ENCODE data around the gene WWOX. TPM values are rescaled to one million over a fixed set of nuclear protein-coding genes. Genes with fewer than 3 reads are reported as not detected.

Gene WWOX
- total and polyA plus RNA-seq, 2 donors (not counting 1 experiment from before 2014, with no cell fraction given): 10.5 to 42.3 TPM

GRCh38 chr16:79076047-79076767, 976.8 kb downstream of the WWOX start:
- intact Hi-C loops (cut with micrococcal nuclease): no loop called here
- no peaks in the 10 kb centered on the region for H3K36me3 ChIP-seq (replicated peaks in 1 of 2; ENCODE audit: control extremely low read depth in 1 of 2, control insufficient read depth in 1 of 2, extremely low read depth in 1 of 2, insufficient read depth in 2 of 2, low read length in 1 of 2)

More at GRCh38 chr16:79076047-79076767, 976.8 kb downstream of the WWOX start:
- Histone ChIP-seq H3K27me3 (replicated peaks in 1 of 4; ENCODE audit: control extremely low read depth in 1 of 4, control insufficient read depth in 3 of 4, insufficient read depth in 4 of 4, low read length in 3 of 4) (peaks cover 0 to 5% (median 0%) of the 10 kb centered on the region in 4 experiments), H3K4me2 (replicated peaks; ENCODE audit: low read depth, low read length, poor library complexity, severe bottlenecking) (no peak overlapping the region), H2AFZ (ENCODE audit: insufficient read depth, low read depth, low read length, poor library complexity, severe bottlenecking) (no peak overlapping the region), H3K9ac (ENCODE audit: low read length) (no peak overlapping the region), H3K4me3 (ENCODE audit: control extremely low read depth in 1 of 5, extremely low read depth in 1 of 5, insufficient read depth in 1 of 5, low read depth in 2 of 5, low read length in 4 of 5) (no peak overlapping the region), H3K4me1 (ENCODE audit: control insufficient read depth in 2 of 2, insufficient read depth in 2 of 2, low read length in 2 of 2) (no peaks in the 10 kb centered on the region), H3K9me3 (ENCODE audit: control extremely low read depth in 1 of 3, control insufficient read depth in 2 of 3, insufficient read depth in 1 of 3, low read length in 2 of 3) (no peaks in the 10 kb centered on the region), H3K27ac (ENCODE audit: low read length in 2 of 2) (no peak overlapping the region), H4K20me1 (ENCODE audit: control insufficient read depth, insufficient read depth, low read length, poor library complexity, severe bottlenecking) (no peaks in the 10 kb centered on the region), H3K79me2 (ENCODE audit: control insufficient read depth, insufficient read depth, low read length) (no peaks in the 10 kb centered on the region)
- ATAC-seq (ENCODE audit: low read depth) (no peak), DNase-seq (no peak)
- WGBS (ENCODE audit: insufficient coverage): 86% methylated on average over 8 of the region's 12 CpGs
- POLR2A ChIA-PET: no interaction called here
- Mint-ChIP-seq H3K27me3 (peaks cover 32% of the 10 kb centered on the region), H3K27ac (no peak overlapping the region), H3K4me1 (peaks cover 7% of the 10 kb centered on the region), H3K9me3 (ENCODE audit: insufficient read depth) (no peaks in the 10 kb centered on the region), H3K4me3 (no peak overlapping the region)
- CTCF ChIA-PET: no interaction called here
- TF ChIP-seq EZH2 (IDR thresholded peaks at IDR 0.05; ENCODE audit: borderline replicate concordance, insufficient read depth, low read depth, low read length, poor library complexity, severe bottlenecking): no peak
- TF ChIP-seq CTCF (IDR thresholded peaks at IDR 0.05): no peak
